Osteoblast (primary cell): ENCODE data around the gene TXK. TPM values are rescaled to one million over a fixed set of nuclear protein-coding genes. Genes with fewer than 3 reads are reported as not detected.

ENCODE experiments used
- DNase-seq: peaks from one replicate; pipeline ENCODE4 v3.0.0; 2011; ENCODE audit warnings: low spot score, mixed read lengths; ENCODE audit not compliant: insufficient read length; ENCODE audit errors: missing footprints
- H2AFZ ChIP-seq: 2 replicates; pipeline ENCODE4 v1.6.0; 2011; ENCODE audit warnings: mild to moderate bottlenecking, low read length
- H3K27ac ChIP-seq: 2 replicates; pipeline ENCODE4 v1.5.1; 2011; ENCODE audit warnings: mild to moderate bottlenecking, low read depth, low read length, moderate library complexity
- H3K27me3 ChIP-seq: 2 replicates; pipeline ENCODE4 v1.6.0; 2012; ENCODE audit warnings: mild to moderate bottlenecking, control low read depth, inconsistent platforms, low read length, moderate library complexity; ENCODE audit not compliant: insufficient read depth
- H3K36me3 ChIP-seq: 2 replicates; pipeline ENCODE4 v1.5.1; 2011; ENCODE audit warnings: mild to moderate bottlenecking, low read length, control low read depth, moderate library complexity; ENCODE audit not compliant: insufficient read depth
- H3K4me1 ChIP-seq: 2 replicates; pipeline ENCODE4 v1.5.1; 2011; ENCODE audit warnings: mild to moderate bottlenecking, low read length, control low read depth, moderate library complexity; ENCODE audit not compliant: insufficient read depth
- H3K4me2 ChIP-seq: 2 replicates; pipeline ENCODE4 v1.6.0; 2011; ENCODE audit warnings: mild to moderate bottlenecking, low read length; ENCODE audit not compliant: insufficient read depth
- H3K4me3 ChIP-seq: fragments of 200-600 bp; sonication (generic); 3 replicates; pipeline ENCODE4 v1.5.1; 2012; ENCODE audit warnings: mild to moderate bottlenecking, low read length, inconsistent platforms; ENCODE audit not compliant: insufficient read depth
- H3K79me2 ChIP-seq: 2 replicates; pipeline ENCODE4 v1.6.0; 2012; ENCODE audit warnings: mild to moderate bottlenecking, low read length, control low read depth, inconsistent platforms; ENCODE audit not compliant: insufficient read depth
- H3K9me3 ChIP-seq: 2 replicates; pipeline ENCODE4 v1.5.1; 2011; ENCODE audit warnings: low read depth, low read length, control low read depth
- H4K20me1 ChIP-seq: 2 replicates; pipeline ENCODE4 v1.6.0; 2012; ENCODE audit warnings: mild to moderate bottlenecking, low read length, control low read depth; ENCODE audit not compliant: insufficient read depth
- total RNA-seq: library from RNA; depleted of rRNA; stranded (reverse); fragments of >200 nt; gene quantifications from 2 replicates; pipeline ENCODE4 v1.2.3, GENCODE V29; 2012
- TF ChIP-seq, protein P1 (sequence below): IDR thresholded peaks from 2 replicates; pipeline ENCODE4 v1.5.1; 2011; ENCODE audit warnings: mild to moderate bottlenecking, low read depth, low read length, moderate library complexity; ENCODE audit errors: extremely low read depth

The TXK gene
- total RNA-seq, 1 donor: 0.72 TPM

DNA sequence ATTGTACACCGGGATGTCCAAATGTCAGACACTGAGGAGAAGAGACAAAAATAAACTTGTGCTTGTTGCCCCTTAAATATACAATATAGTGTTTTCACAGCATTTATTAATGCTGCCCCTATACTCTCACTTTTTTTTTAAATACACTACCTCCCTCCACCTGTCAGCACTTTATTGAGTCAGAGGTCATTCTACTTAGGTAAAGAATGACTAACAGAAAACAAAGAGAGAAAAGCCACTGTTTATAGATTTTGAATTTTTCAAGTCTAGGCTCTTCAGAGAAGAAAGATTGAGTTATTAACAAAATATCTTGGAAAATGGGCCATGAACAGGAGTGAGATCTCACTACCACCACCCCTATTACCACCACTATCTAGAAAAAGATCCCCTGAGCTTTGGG, 59.4 kb downstream of the TXK start:
- no peak overlapping the region for H2AFZ ChIP-seq
- TF ChIP-seq, protein P1, sequence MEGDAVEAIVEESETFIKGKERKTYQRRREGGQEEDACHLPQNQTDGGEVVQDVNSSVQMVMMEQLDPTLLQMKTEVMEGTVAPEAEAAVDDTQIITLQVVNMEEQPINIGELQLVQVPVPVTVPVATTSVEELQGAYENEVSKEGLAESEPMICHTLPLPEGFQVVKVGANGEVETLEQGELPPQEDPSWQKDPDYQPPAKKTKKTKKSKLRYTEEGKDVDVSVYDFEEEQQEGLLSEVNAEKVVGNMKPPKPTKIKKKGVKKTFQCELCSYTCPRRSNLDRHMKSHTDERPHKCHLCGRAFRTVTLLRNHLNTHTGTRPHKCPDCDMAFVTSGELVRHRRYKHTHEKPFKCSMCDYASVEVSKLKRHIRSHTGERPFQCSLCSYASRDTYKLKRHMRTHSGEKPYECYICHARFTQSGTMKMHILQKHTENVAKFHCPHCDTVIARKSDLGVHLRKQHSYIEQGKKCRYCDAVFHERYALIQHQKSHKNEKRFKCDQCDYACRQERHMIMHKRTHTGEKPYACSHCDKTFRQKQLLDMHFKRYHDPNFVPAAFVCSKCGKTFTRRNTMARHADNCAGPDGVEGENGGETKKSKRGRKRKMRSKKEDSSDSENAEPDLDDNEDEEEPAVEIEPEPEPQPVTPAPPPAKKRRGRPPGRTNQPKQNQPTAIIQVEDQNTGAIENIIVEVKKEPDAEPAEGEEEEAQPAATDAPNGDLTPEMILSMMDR: no peak
- H3K36me3 ChIP-seq: no peaks in the 10 kb centered on the region
- no peak overlapping the region for H3K4me2 ChIP-seq
- no peaks in the 10 kb centered on the region for H4K20me1 ChIP-seq
- no peak overlapping the region for H3K27ac ChIP-seq
- no peak overlapping the region for H3K4me3 ChIP-seq
- no peaks in the 10 kb centered on the region for H3K9me3 ChIP-seq
- no peaks in the 10 kb centered on the region for H3K27me3 ChIP-seq
- DNase-seq: no peak
- no peaks in the 10 kb centered on the region for H3K79me2 ChIP-seq
- no peaks in the 10 kb centered on the region for H3K4me1 ChIP-seq

DNA sequence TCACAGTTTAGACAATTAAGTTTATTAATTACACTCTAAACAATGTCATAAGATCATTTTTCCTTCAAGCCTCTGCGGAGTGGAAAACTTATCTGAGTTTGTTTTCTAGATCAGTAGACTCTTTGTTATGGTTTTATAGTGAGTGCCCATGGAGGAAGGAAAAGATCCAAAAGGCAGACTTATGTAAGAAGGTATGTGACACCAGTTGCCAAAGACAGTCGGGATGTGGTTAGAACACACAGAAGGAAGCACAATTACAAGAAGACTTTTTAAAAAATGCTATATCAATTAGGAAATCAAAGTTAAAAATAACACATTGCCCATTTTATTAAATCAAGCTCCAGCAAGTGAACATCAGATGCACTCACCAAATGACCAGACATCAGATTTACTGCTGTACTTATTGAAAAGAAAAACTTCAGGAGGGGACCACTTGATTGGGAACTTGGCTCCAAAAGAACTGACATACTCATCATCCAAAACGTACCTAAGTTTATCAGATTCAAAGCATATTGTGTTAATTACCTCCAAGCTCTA, 60.4 kb downstream of the TXK start:
- no peak overlapping the region for H3K27ac ChIP-seq
- no peak overlapping the region for H2AFZ ChIP-seq
- DNase-seq: no peak
- no peaks in the 10 kb centered on the region for H3K27me3 ChIP-seq
- no peak overlapping the region for H3K4me2 ChIP-seq
- no peaks in the 10 kb centered on the region for H3K36me3 ChIP-seq
- no peaks in the 10 kb centered on the region for H3K9me3 ChIP-seq
- TF ChIP-seq, protein P1: no peak
- H4K20me1 ChIP-seq: no peaks in the 10 kb centered on the region
- H3K79me2 ChIP-seq: no peaks in the 10 kb centered on the region
- no peak overlapping the region for H3K4me3 ChIP-seq
- no peaks in the 10 kb centered on the region for H3K4me1 ChIP-seq

DNA sequence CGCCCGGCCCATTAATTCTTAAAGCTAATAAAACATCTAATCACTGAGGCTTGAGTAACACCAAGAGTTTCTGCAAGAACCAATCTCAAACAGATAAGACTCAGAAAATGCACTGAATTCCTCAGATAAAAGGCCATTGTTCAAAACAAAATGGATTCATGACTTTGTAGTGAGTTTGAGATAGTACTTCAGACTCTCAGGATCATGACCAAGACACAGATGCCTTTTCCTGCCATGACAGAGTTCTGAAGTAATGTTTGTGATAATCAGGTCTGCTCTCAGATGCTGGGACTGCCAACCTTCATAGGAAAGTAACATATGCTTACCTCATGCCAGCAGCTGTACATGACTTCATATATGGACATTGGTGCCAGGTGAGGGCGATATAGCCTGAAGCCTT, 62.9 kb downstream of the TXK start:
- Histone ChIP-seq H2AFZ (no peak overlapping the region), H3K36me3 (no peaks in the 10 kb centered on the region), H4K20me1 (no peaks in the 10 kb centered on the region), H3K9me3 (no peaks in the 10 kb centered on the region), H3K4me2 (no peak overlapping the region), H3K4me1 (no peaks in the 10 kb centered on the region), H3K79me2 (no peaks in the 10 kb centered on the region), H3K27me3 (no peaks in the 10 kb centered on the region), H3K4me3 (no peak overlapping the region), H3K27ac (no peak overlapping the region)
- TF ChIP-seq, protein P1: no peak
- no peak for DNase-seq

DNA sequence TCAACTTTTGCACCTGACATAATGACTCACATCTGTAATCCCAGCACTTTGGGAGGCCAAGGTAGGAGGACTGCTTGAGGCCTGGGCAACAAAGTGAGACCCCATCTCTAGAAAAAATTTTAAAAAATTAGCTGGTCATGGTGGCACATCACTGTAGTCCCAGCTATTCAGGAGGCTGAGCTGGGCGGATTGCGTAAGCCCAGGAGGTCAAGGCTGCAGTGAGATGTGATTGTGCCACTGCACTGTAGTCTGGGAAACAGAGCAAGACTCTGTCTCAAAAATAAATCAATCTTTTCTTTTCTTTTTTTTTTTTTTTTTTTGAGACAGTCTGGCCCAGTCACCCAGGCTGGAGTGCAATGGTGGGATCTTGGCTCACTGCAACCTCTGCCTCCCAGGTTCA, 65.0 kb downstream of the TXK start:
- no peaks in the 10 kb centered on the region for H3K4me1 ChIP-seq
- H3K4me3 ChIP-seq: no peak overlapping the region
- H3K4me2 ChIP-seq: no peak overlapping the region
- H4K20me1 ChIP-seq: no peaks in the 10 kb centered on the region
- H3K27me3 ChIP-seq: no peaks in the 10 kb centered on the region
- no peaks in the 10 kb centered on the region for H3K36me3 ChIP-seq
- no peak overlapping the region for H3K27ac ChIP-seq
- no peaks in the 10 kb centered on the region for H3K79me2 ChIP-seq
- H3K9me3 ChIP-seq: no peaks in the 10 kb centered on the region
- no peak for DNase-seq
- H2AFZ ChIP-seq: no peak overlapping the region
- TF ChIP-seq, protein P1: no peak
